SW 1271 (cell line): Measurements from ENCODE around the gene FRY.

ENCODE experiments used
- DNase-seq, 2 experiments: peaks; one replicate each; lab custom pipeline; 2025; lab: John Stamatoyannopoulos, UW

Gene FRY

GRCh38 chr13:32016631-32017030 lies 14.9 kb upstream of the FRY start:
- DNase-seq = no peak

- no peak for DNase-seq
These were observed 14.1 kb upstream of the FRY start for GRCh38 chr13:32017474-32017873.

- peak in 1 of 2 experiments; percentile 29 for DNase-seq
These were observed 11.9 kb upstream of the FRY start for GRCh38 chr13:32019612-32020233.

- no peak for DNase-seq
These were observed 9.8 kb upstream of the FRY start for GRCh38 chr13:32021785-32022184.

- DNase-seq = no peak
These were observed 9.3 kb upstream of the FRY start for GRCh38 chr13:32022311-32022710.

GRCh38 chr13:32023096-32023495 lies 8.5 kb upstream of the FRY start:
- no peak for DNase-seq

- no peak for DNase-seq
These were observed 7.9 kb upstream of the FRY start for GRCh38 chr13:32023698-32024097.

GRCh38 chr13:32024750-32025149 lies 6.8 kb upstream of the FRY start:
- no peak for DNase-seq

GRCh38 chr13:32025730-32026129 lies 5.8 kb upstream of the FRY start:
- no peak for DNase-seq

- no peak for DNase-seq
These were observed 5.0 kb upstream of the FRY start for GRCh38 chr13:32026623-32027022.

- DNase-seq = no peak
These were observed 2.9 kb upstream of the FRY start for GRCh38 chr13:32028711-32029110.

- DNase-seq = no peak
These were observed 1.9 kb upstream of the FRY start for GRCh38 chr13:32029684-32030083.

- no peak for DNase-seq
These were observed 319 bp downstream of the FRY start for GRCh38 chr13:32031815-32032370.

GRCh38 chr13:32032759-32033158 lies 1.2 kb downstream of the FRY start:
- DNase-seq = no peak

- no peak for DNase-seq
These were observed 2.2 kb downstream of the FRY start for GRCh38 chr13:32033744-32034143.

- no peak for DNase-seq
These were observed 4.1 kb downstream of the FRY start for GRCh38 chr13:32035716-32036115.

- DNase-seq = no peak
These were observed 4.6 kb downstream of the FRY start for GRCh38 chr13:32036126-32036695.

- DNase-seq = no peak
These were observed 5.2 kb downstream of the FRY start for GRCh38 chr13:32036757-32037156.

GRCh38 chr13:32037471-32037870 lies 5.9 kb downstream of the FRY start:
- no peak for DNase-seq

- no peak for DNase-seq
These were observed 6.8 kb downstream of the FRY start for GRCh38 chr13:32038343-32038742.

- DNase-seq = no peak
These were observed 7.5 kb downstream of the FRY start for GRCh38 chr13:32039056-32039455.

- no peak for DNase-seq
These were observed 8.0 kb downstream of the FRY start for GRCh38 chr13:32039528-32039927.

GRCh38 chr13:32040052-32040642 lies 8.6 kb downstream of the FRY start:
- no peak for DNase-seq

GRCh38 chr13:32040689-32041088 lies 9.1 kb downstream of the FRY start:
- DNase-seq = no peak
